ENCODE results near the gene KRTCAP2.
"Not testable (repeated sequence)": the region's sequence is repeated elsewhere in the genome, so short reads cannot be mapped to it uniquely, and the experiment has no call there.

The KRTCAP2 gene

GRCh38 chr1:155167166-155168104 lies 5.7 kb downstream of the KRTCAP2 start:
- DNase-seq: peak; percentile 93

GRCh38 chr1:155166471-155167165 lies 6.5 kb downstream of the KRTCAP2 start:
- peak; percentile 46 for DNase-seq

- no peak for DNase-seq
Measured at GRCh38 chr1:155166051-155166470, 7.0 kb downstream of the KRTCAP2 start.

GRCh38 chr1:155164625-155165024 lies 8.5 kb downstream of the KRTCAP2 start:
- DNase-seq: not testable (repeated sequence)

- DNase-seq: not testable (repeated sequence)
Measured at GRCh38 chr1:155163785-155164184, 9.3 kb downstream of the KRTCAP2 start.

GRCh38 chr1:155162631-155163030 lies 10.5 kb downstream of the KRTCAP2 start:
- not testable (repeated sequence) for DNase-seq

- peak; percentile 32 for DNase-seq
Measured at GRCh38 chr1:155160128-155160527, 13.0 kb downstream of the KRTCAP2 start.

- peak; percentile 63 for DNase-seq
Measured at GRCh38 chr1:155158991-155159390, 14.1 kb downstream of the KRTCAP2 start.

- not testable (repeated sequence) for DNase-seq
Measured at GRCh38 chr1:155155996-155156643, 17.0 kb downstream of the KRTCAP2 start.

GRCh38 chr1:155145491-155145890 lies 27.6 kb downstream of the KRTCAP2 start:
- DNase-seq: no peak

- no peak for DNase-seq
Measured at GRCh38 chr1:155141749-155142148, 31.4 kb downstream of the KRTCAP2 start.

GRCh38 chr1:155140630-155140953 lies 32.5 kb downstream of the KRTCAP2 start:
- no peak for DNase-seq

- DNase-seq: peak; percentile 95
Measured at GRCh38 chr1:155139895-155140629, 33.0 kb downstream of the KRTCAP2 start, which contains the start of gene DPM3. Gene DPM3 (minus strand): TSS chr1:155140531. CDS start chr1:155140240, 291 bp downstream.

GRCh38 chr1:155137154-155137949 lies 35.8 kb downstream of the KRTCAP2 start:
- DNase-seq: no peak

GRCh38 chr1:155136748-155137147 lies 36.4 kb downstream of the KRTCAP2 start:
- DNase-seq: peak; percentile 36

GRCh38 chr1:155135415-155136028 lies 37.6 kb downstream of the KRTCAP2 start, which contains the start of gene SLC50A1:
Gene SLC50A1 (plus strand): TSS chr1:155135852. CDS start chr1:155135912, 60 bp downstream.
- peak; percentile 98 for DNase-seq

- peak; percentile 92 for DNase-seq
Measured at GRCh38 chr1:155134880-155135414, 38.2 kb downstream of the KRTCAP2 start.

GRCh38 chr1:155134322-155134721 lies 38.8 kb downstream of the KRTCAP2 start:
- peak; percentile 44 for DNase-seq

GRCh38 chr1:155133799-155134281 lies 39.3 kb downstream of the KRTCAP2 start:
- no peak for DNase-seq

- DNase-seq: no peak
Measured at GRCh38 chr1:155131856-155132255, 41.2 kb downstream of the KRTCAP2 start.

GRCh38 chr1:155131285-155131684 lies 41.8 kb downstream of the KRTCAP2 start:
- no peak for DNase-seq

All from RPMI8226 (cell line).